GOT3 (cell line): Measurements from ENCODE around the gene CCRL2.

Source experiments
- DNase-seq: peaks from one replicate; lab custom pipeline; 2025; ENCODE audit warnings: mixed read lengths; lab: John Stamatoyannopoulos, UW

CCRL2 gene

GRCh38 chr3:46406788-46407611 lies at the start of gene CCRL2, which contains the start of gene CCR5AS:
CCRL2 (plus strand) TSS chr3:46407259; CDS start chr3:46408080, 821 bp downstream.
CCR5AS (minus strand) TSS chr3:46407066.
- DNase-seq: peak; percentile 4

DNA sequence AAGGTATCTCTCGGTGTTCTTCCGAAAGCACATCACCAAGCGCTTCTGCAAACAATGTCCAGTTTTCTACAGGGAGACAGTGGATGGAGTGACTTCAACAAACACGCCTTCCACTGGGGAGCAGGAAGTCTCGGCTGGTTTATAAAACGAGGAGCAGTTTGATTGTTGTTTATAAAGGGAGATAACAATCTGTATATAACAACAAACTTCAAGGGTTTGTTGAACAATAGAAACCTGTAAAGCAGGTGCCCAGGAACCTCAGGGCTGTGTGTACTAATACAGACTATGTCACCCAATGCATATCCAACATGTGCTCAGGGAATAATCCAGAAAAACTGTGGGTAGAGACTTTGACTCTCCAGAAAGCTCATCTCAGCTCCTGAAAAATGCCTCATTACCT lies 48.6 kb upstream of the CCRL2 start:
- no peak for DNase-seq

GRCh38 chr3:46359733-46360493 lies 47.1 kb upstream of the CCRL2 start:
- no peak for DNase-seq

- no peak for DNase-seq
Measured at GRCh38 chr3:46360907-46361306, 46.2 kb upstream of the CCRL2 start.

GRCh38 chr3:46361408-46362283 lies 45.4 kb upstream of the CCRL2 start:
- no peak for DNase-seq

GRCh38 chr3:46365041-46365440 lies 42.0 kb upstream of the CCRL2 start:
- no peak for DNase-seq

DNA sequence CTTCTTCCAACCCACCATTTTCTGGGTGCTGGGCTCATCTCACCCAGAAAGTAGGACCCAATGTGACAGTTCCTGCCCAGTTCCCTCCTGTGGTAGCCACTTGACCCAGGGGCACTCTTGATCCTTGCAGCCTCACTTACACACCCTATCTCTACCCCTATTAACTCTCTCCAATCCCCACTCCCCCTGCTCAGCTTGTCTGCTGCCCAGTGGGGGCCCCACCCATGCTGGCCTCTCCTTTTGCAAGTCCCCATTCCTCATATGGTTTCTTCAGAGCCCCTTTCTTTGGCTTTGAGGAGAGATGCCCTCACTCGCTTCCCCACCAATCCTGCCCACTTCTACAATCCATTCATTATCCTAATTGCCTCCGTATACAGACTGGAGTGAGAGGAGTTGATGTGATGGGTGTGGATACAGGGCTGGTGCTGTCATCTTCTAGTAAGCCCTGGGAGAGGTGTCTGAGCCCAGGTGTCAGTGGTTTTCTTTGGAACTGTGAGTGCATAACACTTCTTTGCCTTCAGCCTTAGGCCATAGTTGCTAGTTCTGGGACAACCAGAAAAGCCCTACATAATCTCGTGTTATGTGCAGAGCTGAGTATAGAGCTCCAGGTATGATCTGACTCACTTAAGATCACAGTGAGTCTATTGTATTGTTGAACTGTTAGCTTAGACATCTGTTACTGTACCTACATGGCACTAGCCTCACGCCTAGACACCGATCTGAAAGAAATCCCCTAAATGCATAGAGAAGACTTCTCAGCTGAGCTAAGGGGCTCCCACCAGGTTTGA lies 41.1 kb upstream of the CCRL2 start:
- DNase-seq: no peak

DNA sequence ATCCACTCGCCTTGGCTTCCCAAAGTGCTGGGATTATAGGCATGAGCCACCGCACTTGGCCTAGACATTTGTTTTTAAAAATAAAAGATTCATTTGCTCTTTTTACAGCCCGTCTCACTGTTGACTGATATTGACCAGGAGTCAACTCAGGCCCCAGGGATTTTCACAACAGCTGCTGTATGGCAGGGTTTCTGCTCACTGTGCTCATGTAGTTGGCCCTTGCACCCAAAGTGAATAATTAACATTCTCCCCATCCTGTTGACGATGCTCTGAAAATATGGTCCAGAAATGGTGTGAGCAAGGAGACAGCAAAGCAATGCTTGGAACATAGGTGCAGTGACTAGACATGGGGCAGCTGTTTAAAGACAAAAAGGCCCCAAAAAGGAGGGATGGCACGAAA lies 39.2 kb upstream of the CCRL2 start:
- no peak for DNase-seq

- DNase-seq: no peak
Measured at GRCh38 chr3:46368569-46368968, 38.5 kb upstream of the CCRL2 start.

GRCh38 chr3:46369151-46369550 lies 37.9 kb upstream of the CCRL2 start:
- no peak for DNase-seq

DNA sequence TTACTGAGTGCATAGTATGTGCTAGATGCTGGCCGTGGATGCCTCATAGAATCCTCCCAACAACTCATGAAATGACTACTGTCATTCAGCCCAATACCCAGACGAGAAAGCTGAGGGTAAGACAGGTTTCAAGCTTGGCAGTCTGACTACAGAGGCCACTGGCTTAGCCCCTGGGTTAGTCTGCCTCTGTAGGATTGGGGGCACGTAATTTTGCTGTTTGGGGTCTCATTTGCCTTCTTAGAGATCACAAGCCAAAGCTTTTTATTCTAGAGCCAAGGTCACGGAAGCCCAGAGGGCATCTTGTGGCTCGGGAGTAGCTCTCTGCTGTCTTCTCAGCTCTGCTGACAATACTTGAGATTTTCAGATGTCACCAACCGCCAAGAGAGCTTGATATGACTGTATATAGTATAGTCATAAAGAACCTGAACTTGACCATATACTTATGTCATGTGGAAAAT lies 37.4 kb upstream of the CCRL2 start:
- no peak for DNase-seq

- DNase-seq: no peak
Measured at GRCh38 chr3:46370839-46371518, 36.1 kb upstream of the CCRL2 start, which contains the start of gene CCR5. CCR5 (plus strand) TSS chr3:46370946; CDS start chr3:46372903, 1,957 bp downstream.

DNA sequence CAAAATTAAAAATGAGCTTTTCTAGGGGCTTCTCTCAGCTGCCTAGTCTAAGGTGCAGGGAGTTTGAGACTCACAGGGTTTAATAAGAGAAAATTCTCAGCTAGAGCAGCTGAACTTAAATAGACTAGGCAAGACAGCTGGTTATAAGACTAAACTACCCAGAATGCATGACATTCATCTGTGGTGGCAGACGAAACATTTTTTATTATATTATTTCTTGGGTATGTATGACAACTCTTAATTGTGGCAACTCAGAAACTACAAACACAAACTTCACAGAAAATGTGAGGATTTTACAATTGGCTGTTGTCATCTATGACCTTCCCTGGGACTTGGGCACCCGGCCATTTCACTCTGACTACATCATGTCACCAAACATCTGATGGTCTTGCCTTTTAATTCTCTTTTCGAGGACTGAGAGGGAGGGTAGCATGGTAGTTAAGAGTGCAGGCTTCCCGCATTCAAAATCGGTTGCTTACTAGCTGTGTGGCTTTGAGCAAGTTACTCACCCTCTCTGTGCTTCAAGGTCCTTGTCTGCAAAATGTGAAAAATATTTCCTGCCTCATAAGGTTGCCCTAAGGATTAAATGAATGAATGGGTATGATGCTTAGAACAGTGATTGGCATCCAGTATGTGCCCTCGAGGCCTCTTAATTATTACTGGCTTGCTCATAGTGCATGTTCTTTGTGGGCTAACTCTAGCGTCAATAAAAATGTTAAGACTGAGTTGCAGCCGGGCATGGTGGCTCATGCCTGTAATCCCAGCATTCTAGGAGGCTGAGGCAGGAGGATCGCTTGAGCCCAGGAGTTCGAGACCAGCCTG lies 35.3 kb upstream of the CCRL2 start:
- no peak for DNase-seq

DNA sequence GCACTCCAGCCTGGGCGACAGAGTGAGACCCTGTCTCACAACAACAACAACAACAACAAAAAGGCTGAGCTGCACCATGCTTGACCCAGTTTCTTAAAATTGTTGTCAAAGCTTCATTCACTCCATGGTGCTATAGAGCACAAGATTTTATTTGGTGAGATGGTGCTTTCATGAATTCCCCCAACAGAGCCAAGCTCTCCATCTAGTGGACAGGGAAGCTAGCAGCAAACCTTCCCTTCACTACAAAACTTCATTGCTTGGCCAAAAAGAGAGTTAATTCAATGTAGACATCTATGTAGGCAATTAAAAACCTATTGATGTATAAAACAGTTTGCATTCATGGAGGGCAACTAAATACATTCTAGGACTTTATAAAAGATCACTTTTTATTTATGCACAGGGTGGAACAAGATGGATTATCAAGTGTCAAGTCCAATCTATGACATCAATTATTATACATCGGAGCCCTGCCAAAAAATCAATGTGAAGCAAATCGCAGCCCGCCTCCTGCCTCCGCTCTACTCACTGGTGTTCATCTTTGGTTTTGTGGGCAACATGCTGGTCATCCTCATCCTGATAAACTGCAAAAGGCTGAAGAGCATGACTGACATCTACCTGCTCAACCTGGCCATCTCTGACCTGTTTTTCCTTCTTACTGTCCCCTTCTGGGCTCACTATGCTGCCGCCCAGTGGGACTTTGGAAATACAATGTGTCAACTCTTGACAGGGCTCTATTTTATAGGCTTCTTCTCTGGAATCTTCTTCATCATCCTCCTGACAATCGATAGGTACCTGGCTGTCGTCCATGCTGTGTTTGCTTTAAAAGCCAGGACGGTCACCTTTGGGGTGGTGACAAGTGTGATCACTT lies 34.3 kb upstream of the CCRL2 start:
- no peak for DNase-seq

- no peak for DNase-seq
Measured at GRCh38 chr3:46374755-46375154, 32.3 kb upstream of the CCRL2 start.

GRCh38 chr3:46375218-46375617 lies 31.8 kb upstream of the CCRL2 start:
- no peak for DNase-seq

DNA sequence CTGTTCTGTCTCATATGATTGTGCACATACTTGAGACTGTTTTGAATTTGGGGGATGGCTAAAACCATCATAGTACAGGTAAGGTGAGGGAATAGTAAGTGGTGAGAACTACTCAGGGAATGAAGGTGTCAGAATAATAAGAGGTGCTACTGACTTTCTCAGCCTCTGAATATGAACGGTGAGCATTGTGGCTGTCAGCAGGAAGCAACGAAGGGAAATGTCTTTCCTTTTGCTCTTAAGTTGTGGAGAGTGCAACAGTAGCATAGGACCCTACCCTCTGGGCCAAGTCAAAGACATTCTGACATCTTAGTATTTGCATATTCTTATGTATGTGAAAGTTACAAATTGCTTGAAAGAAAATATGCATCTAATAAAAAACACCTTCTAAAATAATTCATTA lies 31.2 kb upstream of the CCRL2 start:
- DNase-seq: no peak

DNA sequence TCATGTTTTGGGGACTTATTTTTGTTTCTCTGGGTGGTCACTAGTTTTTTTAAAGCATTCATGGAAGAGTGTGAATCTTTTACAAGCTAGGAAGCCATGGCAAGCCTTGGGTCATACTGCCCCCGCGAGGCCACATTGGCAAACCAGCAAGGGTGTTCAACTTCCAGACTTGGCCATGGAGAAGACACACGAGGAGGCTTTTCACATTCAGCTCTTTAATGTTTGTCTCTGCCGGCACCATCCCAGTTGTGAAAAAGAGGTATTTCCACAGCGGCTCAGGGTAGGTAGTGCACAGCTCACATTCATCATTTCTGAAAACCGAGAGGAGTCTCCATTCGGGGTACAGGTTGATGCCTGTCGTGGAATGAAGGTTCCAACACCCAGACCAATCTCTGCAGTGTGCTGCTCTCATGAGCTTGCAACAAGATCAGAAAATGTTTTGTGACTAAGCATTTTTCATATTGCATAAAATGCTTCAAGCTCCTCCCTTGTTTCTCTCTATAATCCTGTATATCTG lies 28.6 kb upstream of the CCRL2 start:
- no peak for DNase-seq
